ENCODE data around the gene RNF150.

RNF150 gene

DNA sequence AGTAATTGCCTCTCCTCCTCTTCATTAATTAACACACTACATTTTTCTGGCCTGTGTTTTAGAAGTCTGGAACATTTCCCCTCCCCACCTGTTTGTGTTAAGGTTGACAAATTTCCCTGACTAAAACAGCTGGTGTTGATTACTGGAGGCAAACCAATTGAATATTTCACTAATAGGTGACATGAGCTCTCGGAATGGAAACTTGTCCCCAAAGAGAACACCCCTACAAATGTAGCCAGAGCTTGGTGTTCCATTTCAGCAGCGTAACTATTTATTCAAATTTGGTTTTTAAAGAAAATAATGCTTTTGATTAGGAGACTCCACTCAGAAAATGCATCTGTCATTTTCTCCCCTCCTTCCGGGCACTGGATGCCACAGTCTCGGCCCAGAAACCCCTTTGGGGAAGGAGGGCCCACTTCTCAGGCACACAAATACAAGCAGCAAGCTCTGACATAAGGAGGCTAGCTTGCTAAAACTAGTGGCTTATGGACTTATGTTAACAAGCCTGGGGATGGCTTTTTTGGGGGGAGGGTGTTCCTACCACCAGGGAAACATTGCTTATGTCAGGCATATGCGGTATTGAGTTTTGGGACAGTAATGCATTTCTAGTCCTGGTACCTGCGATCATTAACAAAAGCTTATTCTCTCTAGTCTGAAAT is 2.2 kb downstream of the RNF150 start:
- no peak for DNase-seq

DNA sequence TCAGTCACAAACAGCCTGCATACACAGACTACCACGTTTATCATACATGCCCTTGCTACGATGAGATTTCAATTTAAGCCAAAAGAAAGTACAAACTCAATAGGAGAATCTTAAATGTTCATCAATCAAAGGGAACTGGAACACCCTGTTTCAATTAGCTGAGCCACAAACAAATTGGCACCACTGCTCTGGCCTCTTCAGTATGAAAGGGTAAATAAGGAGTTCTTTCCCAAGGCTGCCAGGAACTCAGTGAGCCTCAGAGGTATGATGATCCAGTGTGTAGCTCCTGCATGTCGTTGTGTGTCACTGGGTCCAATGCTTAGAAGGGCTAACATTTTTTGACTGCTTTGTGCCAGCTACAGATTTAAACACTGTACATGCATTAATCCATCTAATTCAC is 5.4 kb downstream of the RNF150 start:
- DNase-seq, result no peak

DNA sequence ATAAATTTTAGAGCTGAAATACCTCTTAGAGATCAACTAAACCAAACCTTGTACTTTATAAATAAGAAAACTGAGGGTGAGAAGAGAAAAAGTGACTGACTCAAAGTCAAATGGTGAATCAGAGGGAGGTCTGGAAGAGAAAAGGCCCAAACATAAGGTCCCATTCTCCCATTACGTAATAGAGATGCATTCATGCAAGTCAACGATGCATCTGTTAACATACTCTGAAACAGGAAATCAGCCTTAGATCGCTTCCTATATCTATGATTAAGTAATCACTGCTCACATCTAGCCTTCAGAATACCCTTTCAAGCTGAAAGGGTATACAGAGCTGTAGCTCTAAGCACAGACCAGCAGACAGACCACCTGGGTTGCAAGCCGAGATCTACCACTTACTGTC is 6.5 kb downstream of the RNF150 start:
- no peak for DNase-seq

DNA sequence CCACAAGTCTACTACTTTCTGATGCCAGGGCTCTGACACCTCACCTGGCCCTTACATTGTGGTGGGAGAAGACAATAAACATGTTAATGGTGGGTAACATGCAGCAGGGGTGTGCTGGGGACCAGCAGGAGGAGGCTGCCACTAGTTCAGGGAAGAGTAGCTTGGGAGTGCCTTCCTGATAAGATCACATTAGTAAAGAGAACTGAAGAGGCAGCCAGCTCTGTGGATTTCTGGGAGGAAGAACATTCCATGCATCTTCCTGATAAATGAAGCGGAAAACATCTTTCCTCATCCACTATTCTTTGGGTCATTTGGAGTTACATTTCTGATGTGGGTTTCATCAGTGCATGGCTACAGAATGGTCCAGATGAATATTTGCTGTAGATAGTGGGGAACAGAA is 9.0 kb downstream of the RNF150 start:
- no peak for DNase-seq

DNA sequence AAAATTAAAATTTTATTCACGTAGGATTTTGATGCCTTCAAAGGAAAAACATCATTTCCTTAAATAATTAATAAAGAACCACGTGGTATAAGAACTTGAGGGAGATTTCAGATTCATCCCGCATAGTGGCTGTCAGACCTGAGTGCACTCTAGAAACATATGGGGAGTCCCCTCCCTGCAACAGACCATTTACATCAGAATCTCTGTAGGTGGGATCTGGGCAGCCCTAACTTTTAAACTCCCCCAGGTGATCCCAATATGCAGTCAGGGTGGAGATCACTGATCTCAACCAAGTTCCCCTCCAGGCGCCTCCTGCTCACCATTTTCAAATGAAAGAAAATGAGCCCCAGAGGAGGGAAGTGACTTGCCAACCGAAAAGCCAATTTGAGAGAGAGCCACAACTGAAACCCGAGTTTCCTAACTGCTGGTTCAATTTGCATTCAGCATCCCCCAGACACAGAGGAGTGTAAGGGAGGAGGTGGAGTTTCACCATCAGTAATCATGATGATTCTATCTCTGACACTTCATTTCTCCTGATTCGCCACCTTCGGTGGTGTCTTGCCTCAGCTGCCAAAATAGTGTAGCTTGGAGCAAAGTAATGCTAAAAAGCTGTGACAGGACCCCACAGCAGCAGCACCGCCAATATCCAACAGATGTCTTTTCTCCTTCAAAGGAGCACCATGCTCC is 11.4 kb downstream of the RNF150 start:
- DNase-seq, result no peak

DNA sequence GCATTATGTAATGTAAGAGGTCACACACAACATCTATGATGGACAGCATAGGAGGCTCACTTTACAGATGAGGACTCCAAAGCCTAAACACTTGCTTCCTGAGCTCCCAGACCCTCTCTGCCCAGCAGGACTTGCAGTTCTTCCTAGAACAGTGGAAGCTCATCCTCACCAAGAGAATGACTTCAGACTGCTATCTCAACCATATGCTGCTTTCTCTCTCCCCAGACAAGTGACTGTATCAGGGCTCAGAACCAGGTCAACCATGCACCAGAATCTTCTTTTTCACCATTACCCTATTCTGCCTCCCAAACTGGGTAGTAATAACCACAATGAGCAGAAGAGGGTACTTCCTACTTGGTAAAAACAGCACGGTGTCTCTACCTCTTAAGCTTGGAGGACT is 12.2 kb downstream of the RNF150 start:
- DNase-seq, result no peak

DNA sequence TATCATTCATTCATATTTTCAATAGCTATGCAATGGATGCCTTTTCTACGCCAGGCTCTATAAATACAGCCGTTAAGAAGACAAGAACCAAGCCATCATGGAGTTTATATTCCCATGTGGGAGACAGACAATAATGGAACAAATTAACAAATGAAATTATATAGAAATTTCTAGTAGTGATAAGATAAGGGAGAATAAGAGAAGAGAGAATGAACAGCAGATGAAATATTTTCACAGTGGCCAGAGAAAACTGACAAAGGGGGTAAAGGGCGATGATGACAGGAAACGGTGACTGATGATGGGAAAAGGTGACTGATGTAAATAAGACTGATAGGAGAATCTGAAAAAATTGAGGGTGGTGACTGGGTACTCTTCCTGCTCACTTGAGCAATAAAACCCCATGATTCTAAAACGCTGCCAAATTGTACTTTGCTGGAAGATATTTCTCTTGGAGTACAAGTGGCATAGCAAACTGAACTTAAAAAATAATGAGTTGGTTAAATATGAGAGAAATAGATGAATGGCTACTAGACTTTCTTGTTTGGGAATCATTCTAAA is 13.2 kb downstream of the RNF150 start:
- DNase-seq, result no peak

DNA sequence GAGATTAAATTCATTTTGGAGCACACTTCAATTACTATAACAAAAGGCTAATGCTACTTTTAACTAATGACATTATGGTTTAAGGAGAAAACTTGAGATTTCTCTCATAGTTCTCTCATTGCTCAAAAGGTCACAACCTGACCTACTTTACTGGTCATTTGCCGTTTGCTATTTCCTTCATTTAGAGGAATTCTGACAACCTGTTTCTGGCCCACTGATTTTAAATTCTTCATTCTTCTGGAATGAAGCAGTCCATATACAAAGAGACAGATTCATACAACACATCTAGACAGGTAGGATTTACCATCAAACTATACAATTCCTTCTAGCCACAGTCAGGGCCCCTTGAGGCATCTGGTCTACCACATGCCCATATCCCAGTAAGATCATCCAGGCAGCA is 14.2 kb downstream of the RNF150 start:
- no peak for DNase-seq

DNA sequence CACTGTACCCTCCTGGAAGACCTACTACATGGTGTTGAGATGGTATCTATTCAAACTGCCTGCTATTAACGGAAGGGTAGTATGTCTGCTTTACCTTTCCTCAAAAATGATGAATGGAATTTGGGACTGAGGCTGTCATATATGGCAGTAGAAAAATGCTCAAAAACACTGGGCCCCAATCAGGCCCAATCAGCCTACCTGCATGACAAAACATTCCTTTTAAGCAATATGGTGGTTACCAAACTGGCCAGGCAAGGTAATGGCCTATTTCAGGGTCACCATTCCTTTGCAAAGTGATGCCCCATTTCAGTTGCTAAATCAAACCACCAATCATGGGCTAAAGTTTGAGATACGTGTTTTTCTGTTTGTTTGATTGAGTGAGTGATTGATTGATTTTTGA is 14.9 kb downstream of the RNF150 start:
- DNase-seq, result no peak

DNA sequence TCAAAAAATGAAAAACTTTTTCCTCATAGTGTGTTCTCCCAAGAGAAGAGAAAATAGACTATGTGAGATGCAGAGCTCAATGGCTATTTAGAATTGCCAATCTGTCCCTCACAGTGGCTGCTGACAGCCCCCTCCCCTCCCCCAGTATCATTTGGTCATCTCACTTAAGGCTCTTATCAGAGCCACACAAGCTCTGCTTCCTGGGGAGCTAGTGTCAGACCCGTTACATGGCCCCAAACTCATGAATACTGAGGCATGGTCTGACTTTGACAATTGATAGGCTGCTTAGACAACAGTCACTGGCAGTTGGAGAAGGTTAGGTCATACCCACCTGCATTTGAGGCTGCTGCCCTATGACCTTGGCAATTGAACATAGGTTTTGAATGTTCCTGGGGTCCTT is 15.3 kb downstream of the RNF150 start:
- no peak for DNase-seq

DNA sequence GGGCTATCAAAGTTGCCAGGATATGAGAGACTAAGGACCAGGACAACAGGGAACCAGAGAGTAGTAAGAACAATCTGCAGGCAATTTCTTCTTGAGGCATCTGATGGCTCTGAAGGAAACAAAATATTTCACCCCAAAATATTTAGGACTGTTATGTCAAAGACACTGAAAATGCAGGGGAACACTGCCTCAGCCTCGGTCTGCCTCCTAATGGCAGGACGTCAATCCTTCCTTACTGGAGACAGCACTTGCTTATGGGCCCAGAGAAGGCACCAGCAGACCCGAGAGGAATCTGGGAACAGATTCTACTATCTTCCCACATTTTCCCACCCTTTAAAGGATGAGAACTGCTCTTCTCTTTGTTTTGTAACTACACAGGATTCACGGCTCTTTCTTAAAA is 23.3 kb downstream of the RNF150 start:
- DNase-seq, result no peak

DNA sequence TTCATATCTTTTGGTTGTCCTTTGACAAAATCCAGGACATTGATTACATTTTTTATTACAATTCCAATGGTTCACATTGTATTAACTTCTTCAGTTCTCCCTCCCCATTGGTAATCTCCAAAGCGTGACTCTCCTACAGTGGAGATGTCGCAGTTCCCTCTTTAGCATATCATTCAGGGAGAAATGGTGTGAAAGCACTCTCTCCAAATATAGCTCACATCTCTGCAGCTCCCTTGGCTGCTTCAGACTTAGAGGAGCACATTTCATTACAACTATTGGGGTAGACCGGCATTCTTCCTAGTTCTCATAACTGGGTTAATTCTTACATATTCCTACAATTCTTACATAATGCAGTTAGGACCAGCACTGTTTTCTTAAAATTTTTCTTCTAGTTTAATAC is 25.3 kb downstream of the RNF150 start:
- no peak for DNase-seq

DNA sequence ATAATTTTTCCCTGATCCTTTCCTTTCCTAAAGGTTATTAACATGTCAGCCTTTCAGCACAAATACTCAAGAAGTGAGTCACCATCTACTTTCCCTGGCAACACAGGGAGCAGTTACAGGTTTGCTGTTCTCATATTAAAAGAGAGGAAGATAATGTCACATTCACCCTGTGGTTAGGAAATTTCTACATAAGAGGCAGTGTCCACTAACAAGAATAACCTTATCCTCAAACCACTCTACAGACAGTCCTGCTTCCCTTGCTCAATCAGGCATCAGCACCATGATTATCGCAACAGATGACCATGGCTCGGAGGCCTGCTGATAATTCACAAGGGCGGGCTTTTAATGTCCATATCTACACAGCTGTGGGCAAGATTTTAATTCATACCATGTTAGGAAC is 30.9 kb downstream of the RNF150 start:
- DNase-seq, result no peak

DNA sequence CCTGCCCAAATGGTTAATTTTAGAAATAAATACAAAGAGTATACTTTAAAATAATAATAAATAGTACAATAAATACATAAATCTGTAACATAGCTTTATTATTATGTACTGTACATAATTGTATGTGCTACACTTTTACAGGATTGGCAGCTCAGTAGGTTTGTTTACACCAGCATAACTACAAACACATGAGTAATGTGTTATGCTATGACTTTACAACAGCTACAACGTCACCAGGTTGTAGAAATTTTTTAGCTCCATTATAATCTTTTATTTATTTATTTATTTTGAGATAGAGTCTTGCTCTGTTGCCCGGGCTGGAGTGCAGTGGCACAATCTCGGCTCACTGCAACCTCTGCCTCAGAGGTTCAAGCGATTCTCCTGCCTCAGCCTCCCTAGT is 31.8 kb downstream of the RNF150 start:
- DNase-seq, result no peak

DNA sequence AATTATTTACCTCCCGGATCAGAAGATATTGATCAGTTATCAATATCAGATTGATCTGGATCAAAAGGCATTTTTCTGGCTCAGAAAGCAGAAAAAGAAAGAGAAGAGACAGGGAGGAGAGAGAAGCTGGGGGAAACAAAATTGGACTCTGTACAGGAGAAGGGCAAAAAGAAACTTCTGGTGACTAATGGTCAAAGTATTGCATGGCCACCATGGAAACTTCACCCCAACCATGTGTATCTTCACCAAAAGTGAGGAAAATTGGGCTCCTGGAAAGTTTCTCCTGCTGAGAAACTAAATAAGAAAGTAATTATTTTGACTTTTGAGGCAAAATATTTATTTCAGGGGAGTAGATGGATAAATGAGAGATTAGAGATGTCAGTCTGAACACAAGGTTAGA is 33.9 kb downstream of the RNF150 start:
- no peak for DNase-seq

DNA sequence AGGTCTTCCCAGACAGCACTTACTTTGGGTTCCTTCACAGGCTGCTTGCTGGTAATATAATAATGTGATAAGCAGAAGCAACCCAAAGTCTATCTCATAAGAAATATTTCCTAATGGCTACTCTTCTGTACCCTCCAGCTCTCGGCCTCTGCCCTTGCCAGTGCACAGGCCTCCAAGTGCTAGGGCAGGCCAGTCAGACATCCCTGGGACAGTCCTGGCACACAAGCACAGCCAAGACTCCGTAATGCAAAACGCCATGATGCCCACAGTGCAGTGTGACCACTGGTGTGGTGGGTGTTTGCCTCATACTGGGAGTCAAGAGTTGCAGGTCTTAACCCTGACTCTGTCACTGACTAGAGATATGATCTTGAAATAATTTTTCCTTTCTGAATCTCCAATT is 35.1 kb downstream of the RNF150 start:
- no peak for DNase-seq

DNA sequence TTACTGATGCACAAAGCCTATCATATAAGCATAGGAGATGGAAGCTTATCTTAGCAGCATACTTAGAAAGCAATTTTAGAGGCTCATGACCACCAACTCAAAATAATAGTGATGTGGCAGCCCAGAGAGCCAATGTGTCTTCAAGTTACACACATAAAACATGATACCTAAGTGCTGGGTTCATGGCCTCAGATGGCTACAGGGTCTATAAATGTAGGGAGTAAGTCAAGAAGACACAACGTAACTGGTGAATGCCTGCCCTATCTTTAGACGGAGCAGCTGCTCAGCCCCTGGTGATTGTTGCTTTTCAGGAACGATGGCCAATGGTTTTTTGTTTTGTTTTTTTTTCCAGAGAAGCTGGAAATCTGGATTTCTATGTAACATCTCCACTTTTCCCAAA is 42.8 kb downstream of the RNF150 start:
- no peak for DNase-seq

DNA sequence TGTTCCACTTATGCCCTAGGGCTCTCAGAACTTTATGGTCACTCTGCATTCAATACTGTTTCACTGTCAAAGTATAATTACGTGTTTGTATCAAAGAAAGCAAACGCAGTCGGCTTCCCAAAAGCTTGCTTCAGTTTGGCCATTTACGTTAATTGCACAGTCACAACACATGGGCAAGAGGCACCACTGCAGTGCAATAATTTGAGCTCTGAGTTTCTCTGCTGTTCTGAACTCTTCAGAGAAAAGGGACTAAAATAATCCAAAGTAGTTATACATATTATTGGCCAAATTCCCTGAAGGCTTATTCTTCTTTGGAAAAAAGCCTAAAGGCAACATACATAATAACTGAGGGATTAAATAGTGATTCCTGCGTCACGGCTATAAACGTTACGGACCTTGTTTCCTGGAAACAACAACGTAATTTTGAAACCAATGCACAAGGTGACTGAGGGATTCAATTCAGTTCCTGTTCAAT is 51.3 kb downstream of the RNF150 start:
- no peak for DNase-seq

DNA sequence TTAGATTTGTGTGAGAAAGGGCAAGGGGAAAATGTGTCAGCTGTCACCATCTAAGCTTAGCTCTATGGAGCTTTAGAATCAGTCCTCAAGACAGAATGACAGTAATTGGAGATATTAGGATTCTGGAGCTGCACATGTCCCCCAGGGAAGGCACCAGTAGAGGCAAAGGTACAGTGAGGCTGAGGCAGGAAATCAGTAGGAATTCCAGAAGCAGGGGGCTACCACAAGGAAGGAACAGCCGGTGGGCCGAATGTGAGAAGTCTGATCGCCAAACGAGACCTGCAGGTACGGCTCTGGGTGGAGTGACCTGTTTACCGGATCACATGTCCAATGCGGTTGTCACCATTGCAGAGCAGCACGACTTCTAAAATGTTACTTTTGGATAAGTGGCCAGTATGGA is 52.6 kb downstream of the RNF150 start:
- no peak for DNase-seq

DNA sequence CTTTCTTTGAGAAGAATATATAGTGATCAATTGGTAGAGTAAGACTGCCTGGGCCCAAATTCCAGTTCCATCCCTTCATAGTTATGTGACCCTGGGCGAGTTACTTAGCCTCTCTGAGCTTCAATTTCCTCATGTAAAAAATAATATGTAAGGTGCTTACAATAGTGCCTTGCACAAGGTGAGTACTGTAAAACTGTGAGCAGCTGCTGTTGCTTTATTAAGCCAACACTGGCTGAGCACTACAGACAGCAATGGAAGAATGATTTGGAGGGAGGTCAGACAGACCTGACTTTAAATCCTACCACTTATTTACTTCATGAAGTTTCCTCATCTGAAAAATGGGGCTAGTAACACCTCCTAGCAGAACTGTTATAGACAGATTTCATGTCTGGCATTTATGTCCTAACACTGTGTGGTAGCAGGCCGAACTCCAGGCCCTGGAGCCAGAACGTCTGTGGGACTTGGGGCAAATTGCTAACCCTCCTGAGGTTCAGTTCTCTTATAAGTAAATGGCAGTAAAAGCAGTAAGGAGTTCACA is 53.8 kb downstream of the RNF150 start:
- DNase-seq, result no peak

DNA sequence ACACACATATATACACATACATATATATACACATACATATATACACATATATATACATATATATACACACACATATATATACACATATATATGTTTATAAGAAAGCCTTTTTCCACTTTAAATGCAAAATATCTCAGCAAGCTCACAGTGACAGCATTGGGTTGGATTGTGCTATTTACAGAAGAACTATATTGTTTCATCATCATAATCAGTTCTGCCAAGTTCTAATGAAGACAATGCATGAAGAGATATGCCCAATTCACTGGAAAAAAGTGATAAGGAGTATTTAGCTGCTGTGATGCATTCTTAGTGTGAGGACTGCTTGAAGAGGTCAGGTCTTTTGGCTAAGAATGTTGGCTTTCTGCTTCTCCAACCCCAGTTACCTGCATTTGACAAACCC is 54.4 kb downstream of the RNF150 start:
- DNase-seq, result no peak

DNA sequence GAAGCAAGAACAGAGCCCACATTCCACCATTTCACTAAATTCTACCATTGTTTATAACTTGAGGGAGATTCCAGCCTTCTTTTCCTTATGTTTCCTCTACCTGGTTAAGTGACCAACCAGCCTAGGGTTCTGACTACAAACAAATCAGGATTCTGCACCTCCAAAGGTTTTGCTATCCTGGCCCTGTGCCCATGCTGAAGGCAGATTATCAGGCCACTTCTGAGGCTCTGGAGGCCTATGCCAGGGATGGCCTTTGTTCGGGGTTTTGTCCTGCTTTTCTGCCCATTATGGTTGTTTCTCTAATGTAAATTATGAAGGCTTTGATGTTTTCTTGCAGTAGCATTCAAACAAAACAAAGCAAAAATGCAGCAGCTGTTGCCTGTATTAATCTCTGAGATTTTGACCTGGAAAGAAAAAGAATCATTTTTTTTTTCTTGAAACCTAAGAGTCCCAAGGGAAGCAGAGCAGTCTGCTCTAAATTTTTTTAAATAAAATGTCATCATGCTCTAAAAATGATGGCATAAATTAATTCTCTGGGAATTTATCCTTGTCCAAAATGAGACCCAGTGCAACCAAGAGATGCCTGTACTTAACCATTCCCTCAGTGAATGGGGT is 55.6 kb downstream of the RNF150 start:
- no peak for DNase-seq

DNA sequence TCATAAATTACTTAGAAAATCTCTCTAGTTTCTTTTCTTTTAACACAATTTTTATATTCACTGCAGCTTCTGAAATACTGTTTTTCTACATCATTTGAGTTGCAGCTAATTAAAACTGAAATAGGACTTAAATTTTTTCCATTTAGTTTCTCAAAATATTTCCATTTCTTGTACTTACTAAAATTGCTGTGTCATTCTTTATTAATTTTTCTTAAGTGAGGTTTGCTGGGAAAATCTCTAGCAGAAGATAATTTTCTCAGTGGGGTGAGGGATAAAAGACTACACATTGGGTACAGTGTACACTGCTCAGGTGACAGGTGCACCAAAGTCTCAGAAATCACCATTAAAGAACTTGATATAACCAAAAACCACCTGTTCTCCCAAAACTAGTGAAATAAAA is 57.7 kb downstream of the RNF150 start:
- no peak for DNase-seq
